ENCODE results near the gene ARID5A. TPM values are rescaled to one million over a fixed set of nuclear protein-coding genes. Genes with fewer than 3 reads are reported as not detected.

The ARID5A gene
- total RNA-seq, 3 donors from 2014 or later, result 4.8 to 17.6 (median 10.3) TPM

- H3K36me3 ChIP-seq (ENCODE audit: low read depth), result no peaks in the 10 kb centered on the region
- TF ChIP-seq, protein P1, sequence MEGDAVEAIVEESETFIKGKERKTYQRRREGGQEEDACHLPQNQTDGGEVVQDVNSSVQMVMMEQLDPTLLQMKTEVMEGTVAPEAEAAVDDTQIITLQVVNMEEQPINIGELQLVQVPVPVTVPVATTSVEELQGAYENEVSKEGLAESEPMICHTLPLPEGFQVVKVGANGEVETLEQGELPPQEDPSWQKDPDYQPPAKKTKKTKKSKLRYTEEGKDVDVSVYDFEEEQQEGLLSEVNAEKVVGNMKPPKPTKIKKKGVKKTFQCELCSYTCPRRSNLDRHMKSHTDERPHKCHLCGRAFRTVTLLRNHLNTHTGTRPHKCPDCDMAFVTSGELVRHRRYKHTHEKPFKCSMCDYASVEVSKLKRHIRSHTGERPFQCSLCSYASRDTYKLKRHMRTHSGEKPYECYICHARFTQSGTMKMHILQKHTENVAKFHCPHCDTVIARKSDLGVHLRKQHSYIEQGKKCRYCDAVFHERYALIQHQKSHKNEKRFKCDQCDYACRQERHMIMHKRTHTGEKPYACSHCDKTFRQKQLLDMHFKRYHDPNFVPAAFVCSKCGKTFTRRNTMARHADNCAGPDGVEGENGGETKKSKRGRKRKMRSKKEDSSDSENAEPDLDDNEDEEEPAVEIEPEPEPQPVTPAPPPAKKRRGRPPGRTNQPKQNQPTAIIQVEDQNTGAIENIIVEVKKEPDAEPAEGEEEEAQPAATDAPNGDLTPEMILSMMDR (IDR thresholded peaks at IDR 0.05), result no peak
- no peak for ATAC-seq
- peak in 1 of 3 donors; percentile 29 for DNase-seq
- no peaks in the 10 kb centered on the region for H3K9me3 ChIP-seq
- peaks cover 2% of the 10 kb centered on the region for H3K4me1 ChIP-seq (ENCODE audit: low read depth)
- intact Hi-C loops (cut with DNase I, micrococcal nuclease), result no loop called here
- H3K4me3 ChIP-seq, result no peak overlapping the region
These were observed 14.0 kb upstream of the ARID5A start for GRCh38 chr2:96522304-96523203.

DNA sequence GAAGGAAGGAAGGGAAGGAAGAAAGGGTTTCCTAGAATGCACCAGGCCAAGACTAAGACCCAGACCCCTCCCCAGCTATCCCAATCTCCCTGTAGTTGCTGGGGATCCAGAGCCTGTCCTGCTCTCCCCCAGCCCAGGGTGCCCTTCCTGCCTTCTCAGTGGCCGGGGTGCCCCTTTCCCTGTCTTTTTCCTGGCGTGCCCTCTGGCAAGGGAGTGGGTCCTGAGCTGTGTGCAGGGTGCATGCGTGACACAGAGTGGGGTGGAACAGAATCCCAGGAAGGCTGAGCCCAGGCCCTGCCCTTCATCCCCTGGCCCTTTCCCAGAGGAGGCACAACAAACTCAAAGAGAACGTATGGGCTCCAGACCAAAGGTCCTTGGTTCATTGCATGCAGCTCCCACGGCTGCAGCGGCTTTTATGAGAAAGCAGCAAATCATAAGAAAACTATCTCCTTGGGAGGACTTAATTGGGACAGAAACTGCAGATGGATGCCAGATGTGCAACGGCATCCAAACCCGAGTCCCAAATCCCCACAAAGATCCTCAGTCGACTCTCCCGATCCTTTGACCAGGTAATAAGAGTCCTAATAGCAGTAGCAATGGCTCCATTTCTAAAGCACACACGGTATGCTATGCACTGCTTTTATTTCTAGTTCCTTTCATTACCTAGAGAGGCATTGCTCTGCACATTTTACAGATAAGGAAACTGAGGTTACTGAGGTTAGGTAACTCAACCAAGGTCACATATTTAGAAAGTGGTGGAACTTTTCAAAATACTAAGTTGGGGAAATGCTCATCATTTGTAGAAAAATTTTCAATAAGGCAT is 12.7 kb upstream of the ARID5A start:
- intact Hi-C loops (cut with DNase I, micrococcal nuclease), result no loop called here
- Histone ChIP-seq H3K36me3 (ENCODE audit: low read depth) (no peaks in the 10 kb centered on the region), H3K9me3 (no peaks in the 10 kb centered on the region), H3K4me1 (ENCODE audit: low read depth) (peaks cover 2% of the 10 kb centered on the region), H3K4me3 (no peak overlapping the region)
- ATAC-seq (no peak), DNase-seq (peak in 1 of 3 donors; percentile 42)
- TF ChIP-seq, protein P1 (IDR thresholded peaks at IDR 0.05), result no peak

GRCh38 chr2:96524482-96525210 is 11.9 kb upstream of the ARID5A start:
- peak in 1 of 3 donors; percentile 43 for DNase-seq
- intact Hi-C loops (cut with DNase I, micrococcal nuclease), result no loop called here
- no peak for ATAC-seq
- Histone ChIP-seq H3K36me3 (ENCODE audit: low read depth) (no peaks in the 10 kb centered on the region), H3K9me3 (no peaks in the 10 kb centered on the region), H3K4me1 (ENCODE audit: low read depth) (peaks cover 2% of the 10 kb centered on the region), H3K4me3 (no peak overlapping the region)
- TF ChIP-seq, protein P1 (IDR thresholded peaks at IDR 0.05), result no peak

GRCh38 chr2:96525211-96525507 is 11.4 kb upstream of the ARID5A start:
- DNase-seq (peak in 1 of 3 donors; percentile 33), ATAC-seq (no peak)
- intact Hi-C loops (cut with DNase I, micrococcal nuclease), result no loop called here

GRCh38 chr2:96526101-96526591 is 10.4 kb upstream of the ARID5A start:
- peaks cover 2% of the 10 kb centered on the region for H3K4me1 ChIP-seq (ENCODE audit: low read depth)
- no peaks in the 10 kb centered on the region for H3K36me3 ChIP-seq (ENCODE audit: low read depth)
- no peak overlapping the region for H3K4me3 ChIP-seq
- peak in 2 of 3 donors; percentile 29 to 50 for DNase-seq
- TF ChIP-seq, protein P1 (IDR thresholded peaks at IDR 0.05), result no peak
- no peak for ATAC-seq
- no peaks in the 10 kb centered on the region for H3K9me3 ChIP-seq
- intact Hi-C loops (cut with DNase I, micrococcal nuclease), result no loop called here

More at GRCh38 chr2:96525211-96525507, 11.4 kb upstream of the ARID5A start:
- Histone ChIP-seq H3K9me3 (no peaks in the 10 kb centered on the region), H3K36me3 (ENCODE audit: low read depth) (no peaks in the 10 kb centered on the region), H3K4me3 (no peak overlapping the region), H3K4me1 (ENCODE audit: low read depth) (peaks cover 2% of the 10 kb centered on the region)
- TF ChIP-seq, protein P1 (IDR thresholded peaks at IDR 0.05), result no peak

Measured in mucosa of descending colon (tissue), 3 donors.